HEK293 (cell line): ENCODE data around the gene ARHGAP15.

Experiments
- HOXA7 ChIP-seq: sonication (generic); formaldehyde crosslinking; IDR thresholded peaks from 2 replicates; pipeline ENCODE4 v1.8.1; 2022; ENCODE audit warnings: missing genetic modification reagents, borderline replicate concordance
- KLF9 ChIP-seq: fragments of 450-650 bp; formaldehyde crosslinking; IDR thresholded peaks from 2 replicates; pipeline ENCODE4 v1.5.1; 2016; ENCODE audit warnings: missing biosample characterization, missing genetic modification characterization, low read depth
- TCF7L2 ChIP-seq: IDR thresholded peaks from 2 replicates; pipeline ENCODE4 v1.6.1; 2011; ENCODE audit warnings: low read depth, mild to moderate bottlenecking, inconsistent platforms, low read length, moderate library complexity, borderline replicate concordance
- TRIM28 ChIP-seq: IDR thresholded peaks from 2 replicates; pipeline ENCODE4 v1.6.1; 2011; ENCODE audit warnings: low read length, control low read depth, borderline replicate concordance
- ZBTB1 ChIP-seq: fragments of 450-650 bp; formaldehyde crosslinking; IDR thresholded peaks from 2 replicates; pipeline ENCODE4 v1.5.1; 2016; ENCODE audit warnings: missing biosample characterization, missing genetic modification characterization
- ZNF138 ChIP-seq: fragments of 450-650 bp; formaldehyde crosslinking; IDR thresholded peaks from 2 replicates; pipeline ENCODE4 v1.5.1; 2016; ENCODE audit warnings: missing biosample characterization, missing genetic modification characterization, borderline replicate concordance
- ZNF394 ChIP-seq: fragments of 450-650 bp; formaldehyde crosslinking; IDR thresholded peaks from 2 replicates; pipeline ENCODE4 v1.5.1; 2016; ENCODE audit warnings: missing biosample characterization, missing genetic modification characterization, mild to moderate bottlenecking, moderate library complexity, borderline replicate concordance
- ZNF521 ChIP-seq: fragments of 450-650 bp; formaldehyde crosslinking; IDR thresholded peaks from 2 replicates; pipeline ENCODE4 v1.5.1; 2017; ENCODE audit warnings: missing biosample characterization, mild to moderate bottlenecking, missing genetic modification characterization
- ZNF544 ChIP-seq: fragments of 450-650 bp; formaldehyde crosslinking; IDR thresholded peaks from 2 replicates; pipeline ENCODE4 v1.5.0; 2017; ENCODE audit warnings: missing biosample characterization, missing genetic modification characterization
- ZNF645 ChIP-seq: fragments of 450-650 bp; formaldehyde crosslinking; IDR thresholded peaks from 2 replicates; pipeline ENCODE4; 2016; ENCODE audit warnings: missing biosample characterization, missing genetic modification characterization
- ZSCAN18 ChIP-seq: fragments of 450-650 bp; formaldehyde crosslinking; IDR thresholded peaks from 2 replicates; pipeline ENCODE4 v1.5.1; 2016; ENCODE audit warnings: missing biosample characterization, missing genetic modification characterization
- TF ChIP-seq, protein P1 (sequence below): fragments of 450-650 bp; formaldehyde crosslinking; IDR thresholded peaks from 2 replicates; pipeline ENCODE4 v1.5.1; 2016; ENCODE audit warnings: missing biosample characterization, missing genetic modification characterization

DNA sequence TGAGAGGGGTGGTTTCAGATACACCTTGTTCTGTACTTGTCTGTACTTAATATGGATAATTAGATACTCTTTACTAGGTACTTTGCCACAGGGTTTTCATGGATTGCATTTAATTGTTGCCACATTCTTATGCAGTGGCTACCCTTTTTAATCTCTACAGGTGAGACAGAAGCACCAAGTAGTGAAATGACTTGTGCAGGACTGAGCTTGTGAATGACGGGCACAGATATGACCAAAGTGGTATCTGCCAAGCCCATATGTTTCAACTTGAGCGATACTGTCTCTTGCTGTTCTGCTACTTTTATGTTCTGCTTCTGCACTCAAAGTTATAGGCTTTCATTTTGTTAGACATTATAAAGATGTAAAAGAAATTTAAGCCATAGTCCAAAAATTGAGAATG, 288.2 kb downstream of the ARHGAP15 start:
- TF ChIP-seq TCF7L2 (no peak), TRIM28 (no peak), ZNF521 (tag by site-specific recombination) (no peak), ZNF138 (tag by site-specific recombination) (no peak), KLF9 (no peak), ZBTB1 (no peak), HOXA7 (CRISPR knock-in tag) (no peak), ZNF544 (tag by site-specific recombination) (no peak), ZNF645 (tag by site-specific recombination) (no peak), ZNF394 (tag by site-specific recombination) (no peak), ZSCAN18 (tag by site-specific recombination) (no peak)
- TF ChIP-seq, protein P1, sequence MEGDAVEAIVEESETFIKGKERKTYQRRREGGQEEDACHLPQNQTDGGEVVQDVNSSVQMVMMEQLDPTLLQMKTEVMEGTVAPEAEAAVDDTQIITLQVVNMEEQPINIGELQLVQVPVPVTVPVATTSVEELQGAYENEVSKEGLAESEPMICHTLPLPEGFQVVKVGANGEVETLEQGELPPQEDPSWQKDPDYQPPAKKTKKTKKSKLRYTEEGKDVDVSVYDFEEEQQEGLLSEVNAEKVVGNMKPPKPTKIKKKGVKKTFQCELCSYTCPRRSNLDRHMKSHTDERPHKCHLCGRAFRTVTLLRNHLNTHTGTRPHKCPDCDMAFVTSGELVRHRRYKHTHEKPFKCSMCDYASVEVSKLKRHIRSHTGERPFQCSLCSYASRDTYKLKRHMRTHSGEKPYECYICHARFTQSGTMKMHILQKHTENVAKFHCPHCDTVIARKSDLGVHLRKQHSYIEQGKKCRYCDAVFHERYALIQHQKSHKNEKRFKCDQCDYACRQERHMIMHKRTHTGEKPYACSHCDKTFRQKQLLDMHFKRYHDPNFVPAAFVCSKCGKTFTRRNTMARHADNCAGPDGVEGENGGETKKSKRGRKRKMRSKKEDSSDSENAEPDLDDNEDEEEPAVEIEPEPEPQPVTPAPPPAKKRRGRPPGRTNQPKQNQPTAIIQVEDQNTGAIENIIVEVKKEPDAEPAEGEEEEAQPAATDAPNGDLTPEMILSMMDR (tag by site-specific recombination), result no peak
